ENCODE results near the gene POLR3C. TPM values are rescaled to one million over a fixed set of nuclear protein-coding genes. Genes with fewer than 3 reads are reported as not detected.

The POLR3C gene
- total and polyA plus RNA-seq, 10 of the 15 experiments (the other 5 are each of a cell fraction or from before 2014, with no cell fraction given) = 13.0 to 44.8 (median 34.8) TPM

GRCh38 chr1:145804235-145805045 is 19.6 kb upstream of the POLR3C start:
- ChIA-PET POLR2A (interaction anchor here (1.4 kb wide), 1 partner anchor 12 kb away, joined by 3 read pairs; no protein-coding TSS in a partner anchor), SMC1A (ENCODE audit: uncharacterized antibody, unreplicated experiment) (interaction anchor here (0.9 to 1.4 kb wide), 3 partner anchors 9 to 16 kb away, joined by 3 to 4 read pairs (median 3); no protein-coding TSS in a partner anchor), RAD21 (ENCODE audit: unreplicated experiment) (interaction anchor here (1.2 kb wide), 1 partner anchor 24 kb away, joined by 3 read pairs; no protein-coding TSS in a partner anchor), CTCF (interaction anchor here (0.6 to 1.1 kb wide), 4 partner anchors 14 to 107 kb away, joined by 3 to 4 read pairs (median 4); partner anchors contain the start of gene PIAS3)
- WGBS (ENCODE audit: insufficient coverage, insufficient replicate concordance, low lambda C conversion rate, missing lambda C conversion rate) = 96% methylated on average over 3 of the region's 3 CpGs
- intact Hi-C loops (cut with micrococcal nuclease; ENCODE audit: unreplicated experiment) (no loop called here), in situ Hi-C loops (cut with MboI) (no loop called here)
- Histone ChIP-seq H3K9ac (ENCODE audit: control insufficient read depth, insufficient read depth, low read length) (no peak overlapping the region), H4K20me1 (ENCODE audit: control insufficient read depth, insufficient read depth) (no peaks in the 10 kb centered on the region), H3K4me2 (ENCODE audit: control insufficient read depth, insufficient read depth) (no peak overlapping the region), H3K79me2 (ENCODE audit: control insufficient read depth, insufficient read depth, low read length) (peaks cover 10% of the 10 kb centered on the region), H3K9me3 (replicated peaks; ENCODE audit: control insufficient read depth, insufficient read depth, low read length) (no peaks in the 10 kb centered on the region; the same call in 2 of the 3 replicates), H3K36me3 (ENCODE audit: control insufficient read depth in 2 of 2, insufficient read depth in 2 of 2, low read length in 1 of 2) (no peaks in the 10 kb centered on the region), H3K27me3 (replicated peaks in 1 of 2; ENCODE audit: control insufficient read depth in 2 of 2, insufficient read depth in 2 of 2, low read length in 1 of 2) (no peaks in the 10 kb centered on the region), H3K27ac (ENCODE audit: control insufficient read depth, insufficient read depth) (no peak overlapping the region), H3K4me1 (ENCODE audit: control insufficient read depth, insufficient read depth, low read length) (no peaks in the 10 kb centered on the region; the same call in none of the 2 replicates), H2AFZ (ENCODE audit: control insufficient read depth, low read depth, low read length) (no peak overlapping the region), H3K4me3 (no peak overlapping the region)
- ATAC-seq (no peak), DNase-seq (ENCODE audit: low read depth, low spot score) (no peak), FAIRE-seq (no peak)
- no TSS peak for BruUV-seq (replicated peaks)
- TF ChIP-seq SPI1 (IDR thresholded peaks at IDR 0.05; ENCODE audit: borderline replicate concordance, insufficient read depth, low read depth, low read length) (peak; percentile 46; the same call in 1 of the 2 replicates), TBL1XR1 (IDR thresholded peaks at IDR 0.05; ENCODE audit: low read depth, low read length) (no peak)

DNA sequence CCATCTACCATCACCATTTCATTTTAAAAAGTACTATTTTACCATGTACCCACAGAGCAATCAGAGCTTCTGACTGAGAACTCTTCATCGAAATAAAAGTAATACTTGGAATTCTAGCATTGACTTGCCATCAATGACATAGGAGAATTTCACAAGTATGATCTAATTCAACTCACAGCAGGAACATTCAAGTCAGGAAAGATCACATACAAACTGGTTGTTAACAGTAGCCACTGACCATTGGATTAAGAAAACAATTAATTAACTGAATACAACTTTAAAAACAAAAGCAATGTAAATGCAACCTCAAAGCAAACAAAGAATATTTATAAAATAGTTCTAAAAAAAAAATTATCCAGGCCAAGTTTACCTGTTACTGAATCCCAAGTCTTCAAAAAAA is 18.9 kb upstream of the POLR3C start:
- Histone ChIP-seq H2AFZ (ENCODE audit: control insufficient read depth, low read depth, low read length) (no peak overlapping the region), H3K36me3 (ENCODE audit: control insufficient read depth in 2 of 2, insufficient read depth in 2 of 2, low read length in 1 of 2) (no peaks in the 10 kb centered on the region), H3K4me2 (ENCODE audit: control insufficient read depth, insufficient read depth) (no peak overlapping the region), H4K20me1 (ENCODE audit: control insufficient read depth, insufficient read depth) (no peaks in the 10 kb centered on the region), H3K9me3 (replicated peaks; ENCODE audit: control insufficient read depth, insufficient read depth, low read length) (no peaks in the 10 kb centered on the region), H3K4me3 (no peak overlapping the region), H3K9ac (ENCODE audit: control insufficient read depth, insufficient read depth, low read length) (no peak overlapping the region), H3K4me1 (ENCODE audit: control insufficient read depth, insufficient read depth, low read length) (no peaks in the 10 kb centered on the region; the same call in none of the 2 replicates), H3K27me3 (replicated peaks in 1 of 2; ENCODE audit: control insufficient read depth in 2 of 2, insufficient read depth in 2 of 2, low read length in 1 of 2) (no peaks in the 10 kb centered on the region), H3K79me2 (ENCODE audit: control insufficient read depth, insufficient read depth, low read length) (peaks cover 10% of the 10 kb centered on the region), H3K27ac (ENCODE audit: control insufficient read depth, insufficient read depth) (no peak overlapping the region)
- SMC1A ChIA-PET (ENCODE audit: uncharacterized antibody, unreplicated experiment) = interaction anchor here (0.6 to 1.4 kb wide), 3 partner anchors 13 to 27 kb away, joined by 3 to 5 read pairs (median 3); no protein-coding TSS in a partner anchor
- no peak for ATAC-seq
- RAD21 ChIA-PET (ENCODE audit: unreplicated experiment) = interaction anchor here (1.2 kb wide), 1 partner anchor 24 kb away, joined by 3 read pairs; no protein-coding TSS in a partner anchor
- in situ Hi-C loops (cut with MboI) (no loop called here), intact Hi-C loops (cut with micrococcal nuclease; ENCODE audit: unreplicated experiment) (no loop called here)
- no peak for FAIRE-seq
- no peak for TF ChIP-seq ESRRA (IDR thresholded peaks at IDR 0.05; ENCODE audit: low read length)
- TF ChIP-seq, protein P1, sequence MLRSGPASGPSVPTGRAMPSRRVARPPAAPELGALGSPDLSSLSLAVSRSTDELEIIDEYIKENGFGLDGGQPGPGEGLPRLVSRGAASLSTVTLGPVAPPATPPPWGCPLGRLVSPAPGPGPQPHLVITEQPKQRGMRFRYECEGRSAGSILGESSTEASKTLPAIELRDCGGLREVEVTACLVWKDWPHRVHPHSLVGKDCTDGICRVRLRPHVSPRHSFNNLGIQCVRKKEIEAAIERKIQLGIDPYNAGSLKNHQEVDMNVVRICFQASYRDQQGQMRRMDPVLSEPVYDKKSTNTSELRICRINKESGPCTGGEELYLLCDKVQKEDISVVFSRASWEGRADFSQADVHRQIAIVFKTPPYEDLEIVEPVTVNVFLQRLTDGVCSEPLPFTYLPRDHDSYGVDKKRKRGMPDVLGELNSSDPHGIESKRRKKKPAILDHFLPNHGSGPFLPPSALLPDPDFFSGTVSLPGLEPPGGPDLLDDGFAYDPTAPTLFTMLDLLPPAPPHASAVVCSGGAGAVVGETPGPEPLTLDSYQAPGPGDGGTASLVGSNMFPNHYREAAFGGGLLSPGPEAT (IDR thresholded peaks at IDR 0.05; ENCODE audit: low read depth) = no peak
- WGBS (ENCODE audit: insufficient coverage, insufficient replicate concordance, low lambda C conversion rate, missing lambda C conversion rate) = 58% methylated on average over 1 of the region's 1 CpG
- POLR2A ChIA-PET = no interaction called here
- CTCF ChIA-PET = interaction anchor here (0.7 to 1.8 kb wide), 5 partner anchors 9 to 54 kb away, joined by 3 to 6 read pairs (median 4); partner anchors contain the start of genes NUDT17 and PIAS3
- DNase-seq (ENCODE audit: low read depth, low spot score) = no peak
- BruUV-seq (replicated peaks) = no TSS peak

Data from GM12878 (cell line).